GM18858 (cell line): ENCODE results near the gene TIMP2.
"Not testable (repeated sequence)": the region's sequence is repeated elsewhere in the genome, so short reads cannot be mapped to it uniquely, and the experiment has no call there.

Source experiments
- ATAC-seq: cut with Tn5 transposase; IDR thresholded peaks from one replicate; pipeline ENCODE4 v1.9.1; 2021; ENCODE audit not compliant: unreplicated experiment

TIMP2 gene

GRCh38 chr17:78873519-78874340 lies 51.5 kb downstream of the TIMP2 start:
- no peak for ATAC-seq

- ATAC-seq: no peak
Observed at GRCh38 chr17:78872486-78872885, 52.7 kb downstream of the TIMP2 start.

GRCh38 chr17:78870621-78871020 lies 54.6 kb downstream of the TIMP2 start:
- no peak for ATAC-seq

DNA sequence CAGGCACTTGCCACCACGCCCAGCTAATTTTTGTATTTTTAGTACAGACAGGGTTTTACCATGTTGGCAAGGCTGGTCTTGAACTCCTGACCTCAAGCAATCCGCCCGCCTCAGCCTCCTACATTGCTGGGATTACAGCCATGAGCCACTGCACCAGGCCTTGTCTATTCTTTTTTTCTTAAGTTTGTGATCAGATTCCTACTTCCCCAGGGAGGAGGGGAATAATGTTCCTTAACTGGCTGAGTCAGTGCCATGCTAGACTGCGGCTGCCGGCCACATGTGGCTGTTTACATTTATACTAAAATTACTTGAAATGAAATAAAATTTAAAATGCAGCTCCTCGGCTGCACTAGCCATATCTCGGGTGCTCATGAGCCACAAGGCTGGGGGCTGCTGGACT lies 56.8 kb downstream of the TIMP2 start:
- no peak for ATAC-seq

GRCh38 chr17:78867046-78867445 lies 58.1 kb downstream of the TIMP2 start:
- ATAC-seq: not testable (repeated sequence)

DNA sequence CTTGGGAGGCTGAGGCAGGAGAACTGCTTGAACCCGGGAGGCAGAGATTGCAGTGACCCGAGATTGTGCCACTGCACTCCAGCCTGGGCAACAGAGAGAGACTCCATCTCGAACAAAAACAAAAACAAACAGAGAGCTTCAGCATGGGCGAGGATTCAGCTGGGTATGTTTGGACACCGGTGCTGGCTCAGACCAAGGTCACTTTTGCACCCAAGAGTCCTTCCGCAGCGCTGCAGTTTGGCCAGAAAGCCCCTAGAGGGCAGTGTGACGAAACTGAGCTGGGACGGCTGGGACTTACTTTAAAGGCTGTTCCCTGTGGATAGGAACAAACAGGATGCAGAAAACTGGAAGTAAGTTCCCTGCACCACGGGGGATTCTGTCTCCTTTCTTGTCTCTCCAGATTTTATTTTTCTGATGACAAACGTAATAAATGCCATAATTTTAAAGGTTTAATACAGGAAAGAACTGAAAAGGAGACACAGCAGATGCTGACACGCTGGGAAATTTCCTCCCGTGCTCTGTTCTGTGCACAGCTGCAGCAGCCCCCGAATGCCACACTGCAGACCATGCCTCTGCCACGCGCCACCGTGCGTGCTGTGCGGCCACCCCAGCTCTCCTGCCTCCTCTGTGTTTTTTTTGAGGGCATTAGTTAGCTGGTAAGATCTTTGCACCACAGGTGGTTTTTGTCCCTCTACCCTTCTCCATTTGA lies 59.4 kb downstream of the TIMP2 start:
- no peak for ATAC-seq

DNA sequence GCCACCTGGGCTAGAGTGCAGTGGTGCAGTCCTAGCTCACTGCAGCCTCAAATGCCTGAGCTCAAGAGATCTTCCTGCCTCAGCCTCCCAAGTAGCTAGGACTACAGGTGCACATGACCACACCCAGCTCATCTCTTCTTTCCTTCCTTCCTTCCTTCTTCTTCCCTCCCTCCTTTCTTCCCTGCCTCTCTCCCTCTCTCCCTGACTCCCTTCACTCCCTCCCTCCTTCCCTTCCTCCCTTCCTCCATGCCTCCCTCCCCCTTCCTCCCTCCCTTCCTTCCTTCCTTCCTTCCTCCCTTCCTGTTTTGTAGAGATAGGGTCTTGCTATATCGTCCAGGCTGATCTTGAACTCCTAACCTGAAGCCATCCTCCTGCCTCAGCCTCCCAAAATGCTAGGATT lies 61.1 kb downstream of the TIMP2 start:
- ATAC-seq: no peak

- ATAC-seq: no peak
Observed at GRCh38 chr17:78862073-78863023, 62.8 kb downstream of the TIMP2 start.

DNA sequence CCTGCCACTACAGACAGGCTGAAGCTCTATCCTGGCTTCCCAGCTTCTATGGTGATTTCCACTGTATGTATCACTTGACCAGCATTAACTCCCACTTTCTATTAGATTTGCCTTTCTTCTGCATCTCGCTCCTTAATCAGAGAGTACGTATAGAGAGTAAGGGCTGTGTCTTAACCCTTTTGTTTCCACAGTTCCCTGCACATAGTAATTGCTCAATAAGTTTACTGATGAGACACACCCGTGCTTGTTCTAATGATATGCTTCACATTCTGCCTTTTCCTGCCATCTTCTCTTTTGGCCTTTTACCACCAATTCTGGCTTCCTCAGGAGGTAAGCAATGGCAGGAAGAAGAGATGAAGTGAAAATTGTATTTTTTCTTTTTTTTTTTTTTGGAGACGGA lies 64.0 kb downstream of the TIMP2 start:
- ATAC-seq: no peak

DNA sequence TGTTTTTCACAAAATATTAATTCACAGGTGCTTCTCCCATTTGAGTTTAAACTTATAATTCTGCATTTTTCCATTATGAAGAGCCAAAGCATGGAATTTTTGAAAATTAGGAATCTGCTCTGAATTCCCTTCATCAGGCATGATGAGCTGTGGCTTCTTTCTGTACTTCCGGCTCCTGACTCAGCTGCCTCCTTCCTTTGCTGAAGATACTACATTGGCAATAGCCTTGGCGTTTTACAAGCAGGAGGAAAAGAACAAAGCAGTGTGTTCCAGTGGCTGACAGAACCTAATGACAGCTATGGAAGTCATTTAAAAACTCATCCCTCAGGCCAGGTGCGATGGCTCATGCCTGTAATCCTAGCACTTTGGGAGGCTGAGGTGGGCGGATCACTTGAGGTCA lies 66.1 kb downstream of the TIMP2 start:
- no peak for ATAC-seq

DNA sequence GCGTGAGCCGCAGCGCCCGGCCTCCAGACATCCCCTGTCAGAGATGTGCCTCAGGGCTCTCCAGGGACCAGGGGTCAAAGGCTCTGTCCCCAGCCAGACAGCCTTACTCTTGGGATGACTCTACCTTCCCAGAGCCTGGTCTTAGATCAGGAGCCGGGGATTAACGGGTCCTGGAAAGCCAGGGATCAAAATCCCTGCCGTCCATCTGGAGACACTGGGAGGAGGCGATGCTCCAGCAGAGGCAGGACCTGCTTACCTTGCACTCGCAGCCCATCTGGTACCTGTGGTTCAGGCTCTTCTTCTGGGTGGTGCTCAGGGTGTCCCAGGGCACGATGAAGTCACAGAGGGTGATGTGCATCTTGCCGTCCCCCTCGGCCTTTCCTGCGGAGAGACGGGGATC lies 67.9 kb downstream of the TIMP2 start:
- ATAC-seq: no peak

DNA sequence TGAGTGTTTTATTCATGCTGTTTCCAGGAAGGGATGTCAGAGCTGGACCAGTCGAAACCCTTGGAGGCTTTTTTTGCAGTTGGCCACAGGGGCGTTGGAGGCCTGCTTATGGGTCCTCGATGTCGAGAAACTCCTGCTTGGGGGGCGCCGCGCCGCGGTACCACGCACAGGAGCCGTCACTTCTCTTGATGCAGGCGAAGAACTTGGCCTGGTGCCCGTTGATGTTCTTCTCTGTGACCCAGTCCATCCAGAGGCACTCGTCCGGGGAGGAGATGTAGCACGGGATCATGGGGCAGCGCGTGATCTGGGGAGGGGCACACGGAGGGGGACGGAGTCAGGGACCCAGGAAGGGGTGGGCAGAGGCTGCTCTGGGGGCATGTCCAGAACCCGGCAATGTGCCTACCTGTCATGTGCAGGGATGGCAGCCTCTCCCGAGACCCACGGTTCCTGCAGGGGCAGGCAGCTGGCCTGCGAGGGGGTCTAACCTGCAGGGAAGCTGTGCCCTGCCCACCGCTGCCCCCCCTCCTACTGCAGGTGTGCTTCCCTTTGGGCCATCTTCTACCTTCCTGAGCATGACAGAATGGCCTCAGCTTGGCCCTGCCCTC lies 69.5 kb downstream of the TIMP2 start:
- ATAC-seq: no peak

DNA sequence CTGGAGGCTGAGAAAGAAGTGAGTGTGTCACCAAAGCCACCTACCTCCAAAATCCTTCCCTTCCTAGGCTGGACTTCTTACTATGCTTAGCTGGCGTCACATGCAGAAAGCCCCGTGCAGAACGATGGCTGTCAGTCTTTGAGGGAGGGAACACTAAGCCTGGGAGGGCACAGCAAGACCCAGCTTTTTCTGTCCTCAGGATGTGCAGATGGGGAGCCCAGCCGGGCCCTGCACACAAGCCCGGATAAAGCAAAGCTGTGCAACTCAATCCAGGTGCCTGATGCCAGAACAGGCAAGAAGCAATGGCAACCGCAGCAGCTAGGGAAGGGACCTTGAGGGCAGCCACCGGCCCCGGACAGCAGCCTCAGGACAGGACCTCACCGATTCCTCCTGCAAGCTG lies 70.7 kb downstream of the TIMP2 start:
- ATAC-seq: no peak

- no peak for ATAC-seq
Observed at GRCh38 chr17:78853926-78854394, 71.2 kb downstream of the TIMP2 start.

GRCh38 chr17:78852709-78853121 lies 72.5 kb downstream of the TIMP2 start:
- ATAC-seq: no peak

DNA sequence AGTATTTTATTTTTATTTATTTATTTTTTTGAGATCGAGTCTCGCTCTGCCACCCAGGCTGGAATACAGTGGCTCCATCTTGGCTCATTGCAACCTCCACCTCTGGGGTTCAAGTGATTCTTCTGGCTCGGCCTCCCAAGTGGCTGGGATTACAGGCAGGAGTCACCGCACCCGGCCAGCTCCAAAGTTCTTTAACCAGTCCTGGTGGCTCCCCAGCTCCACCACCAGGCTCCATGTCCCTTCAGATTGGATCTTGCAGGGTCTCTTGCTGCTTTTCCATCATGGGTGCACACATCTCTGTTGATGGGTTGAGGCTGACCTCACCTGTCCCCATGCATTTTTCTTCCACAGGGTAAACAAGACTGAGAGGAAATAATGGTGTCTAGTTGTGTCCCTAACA lies 76.2 kb downstream of the TIMP2 start:
- no peak for ATAC-seq

DNA sequence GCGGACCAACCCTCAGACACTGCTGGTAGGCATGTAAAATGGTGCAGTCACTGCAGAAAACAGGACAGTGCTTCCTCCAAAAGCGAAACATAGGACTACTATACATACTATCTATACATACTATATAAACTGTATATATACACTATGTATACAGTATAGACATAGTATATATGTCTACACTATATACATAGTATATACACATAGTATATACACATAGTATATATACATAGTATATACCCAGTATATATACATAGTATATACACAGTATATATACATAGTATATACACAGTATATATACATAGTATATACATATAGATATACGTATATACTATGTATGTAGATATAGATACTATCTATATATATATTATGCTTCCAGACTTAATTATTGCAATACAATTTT lies 78.1 kb downstream of the TIMP2 start:
- no peak for ATAC-seq

DNA sequence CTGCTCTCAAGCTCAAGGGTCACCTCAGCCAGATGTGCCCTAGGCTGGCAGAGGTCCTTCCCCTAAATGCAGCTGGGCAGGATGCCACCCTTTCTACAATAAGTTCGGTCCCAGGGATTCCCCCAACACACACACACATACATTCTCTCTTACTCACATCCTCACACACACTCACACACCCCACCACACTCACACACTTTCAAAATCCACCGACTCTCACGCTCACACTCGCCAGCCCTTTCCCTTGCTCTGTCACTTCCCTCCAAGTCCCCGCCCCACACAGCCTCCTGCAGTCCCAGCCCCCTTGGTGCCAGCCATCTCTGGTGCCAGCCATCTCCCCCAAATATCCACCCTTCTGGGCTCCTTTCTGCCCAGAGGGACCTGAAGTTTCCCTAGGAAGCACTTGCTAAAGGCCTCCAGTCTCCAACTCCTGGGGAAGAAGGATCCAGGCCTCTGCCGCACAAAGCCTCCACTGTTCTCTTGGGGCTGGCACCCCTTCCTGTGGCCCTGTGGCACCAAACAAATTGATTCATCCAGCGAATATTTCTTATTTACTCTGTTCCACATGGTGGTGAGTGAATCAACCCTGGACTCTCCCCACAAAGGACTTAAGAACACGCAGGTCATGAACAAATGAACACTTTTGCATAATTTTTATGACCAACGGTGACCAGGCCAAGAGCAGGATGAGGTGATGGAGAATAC lies 80.7 kb downstream of the TIMP2 start:
- ATAC-seq: no peak

DNA sequence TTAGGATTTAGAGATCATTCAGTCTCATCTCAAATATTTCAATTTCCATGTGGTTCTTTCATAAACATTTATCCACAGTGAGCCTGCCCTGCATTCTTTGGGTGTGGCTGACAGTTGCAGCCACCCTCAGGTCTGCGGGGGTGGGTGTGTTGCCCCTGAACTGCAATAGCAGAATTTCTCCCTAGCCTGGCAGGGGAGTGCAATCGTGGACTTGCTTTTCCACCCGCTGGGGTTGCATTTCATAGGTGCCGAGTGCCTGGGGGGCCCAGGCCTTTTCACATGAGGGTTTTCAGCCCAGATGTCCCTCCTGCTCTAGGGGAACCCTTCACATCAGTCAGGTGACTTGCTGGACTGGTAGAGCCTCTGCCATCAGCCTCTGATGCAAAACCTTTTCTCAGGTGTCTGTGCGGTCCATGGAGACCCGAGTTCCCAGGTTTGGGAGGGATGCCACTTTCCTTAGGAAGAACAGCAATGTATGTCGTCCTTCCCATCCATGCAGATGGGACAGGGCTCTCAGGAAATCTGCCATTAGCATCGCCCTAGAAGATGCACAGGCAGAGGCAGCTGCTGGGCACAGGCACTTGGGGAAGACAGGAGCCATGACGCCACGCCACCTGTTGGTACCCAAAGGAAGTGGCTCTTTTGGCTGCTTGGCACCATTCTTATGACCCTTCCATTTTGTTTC lies 82.2 kb downstream of the TIMP2 start:
- no peak for ATAC-seq
